NCI-H526 treated with DMSO at 0.1 percent for 48 hours (cell line): ENCODE measurements around the gene C22orf31.
"Not testable (repeated sequence)": the region's sequence is repeated elsewhere in the genome, so short reads cannot be mapped to it uniquely, and the experiment has no call there.

Source experiments
- DNase-seq: peaks from one replicate; lab custom pipeline; 2025; lab: John Stamatoyannopoulos, UW

The C22orf31 gene

GRCh38 chr22:29055192-29055830 lies 6.3 kb downstream of the C22orf31 start:
- no peak for DNase-seq

GRCh38 chr22:29054251-29054767 lies 7.3 kb downstream of the C22orf31 start:
- DNase-seq = no peak

GRCh38 chr22:29053048-29053702 lies 8.5 kb downstream of the C22orf31 start:
- no peak for DNase-seq

GRCh38 chr22:29050457-29050856 lies 11.2 kb downstream of the C22orf31 start:
- DNase-seq = no peak

- DNase-seq = no peak
These were observed 11.9 kb downstream of the C22orf31 start for GRCh38 chr22:29049655-29050263.

GRCh38 chr22:29048822-29049654 lies 12.6 kb downstream of the C22orf31 start:
- no peak for DNase-seq

GRCh38 chr22:29044657-29045176 lies 16.9 kb downstream of the C22orf31 start:
- no peak for DNase-seq

- no peak for DNase-seq
These were observed 17.6 kb downstream of the C22orf31 start for GRCh38 chr22:29043906-29044575.

- DNase-seq = no peak
These were observed 20.2 kb downstream of the C22orf31 start for GRCh38 chr22:29041408-29041807.

- peak; percentile 16 for DNase-seq
These were observed 21.0 kb downstream of the C22orf31 start for GRCh38 chr22:29040385-29041275.

- DNase-seq = not testable (repeated sequence)
These were observed 21.9 kb downstream of the C22orf31 start for GRCh38 chr22:29039684-29040083.

GRCh38 chr22:29039148-29039547 lies 22.5 kb downstream of the C22orf31 start:
- DNase-seq = no peak

- no peak for DNase-seq
These were observed 24.2 kb downstream of the C22orf31 start for GRCh38 chr22:29037340-29037932.

GRCh38 chr22:29032584-29032983 lies 29.0 kb downstream of the C22orf31 start:
- DNase-seq = no peak

- DNase-seq = no peak
These were observed 29.6 kb downstream of the C22orf31 start for GRCh38 chr22:29032014-29032475.

GRCh38 chr22:29031227-29032011 lies 30.2 kb downstream of the C22orf31 start:
- no peak for DNase-seq

GRCh38 chr22:29030618-29031226 lies 30.9 kb downstream of the C22orf31 start:
- no peak for DNase-seq

- DNase-seq = peak; percentile 59
These were observed 31.5 kb downstream of the C22orf31 start for GRCh38 chr22:29030016-29030617.
